H9 (cell line): ENCODE data around the gene CAMTA1. TPM values are rescaled to one million over a fixed set of nuclear protein-coding genes. Genes with fewer than 3 reads are reported as not detected.

Experiments used
- DNase-seq: peaks from one replicate; pipeline ENCODE4 v3.0.0-alpha.2; 2017
- H2AFZ ChIP-seq: one replicate; pipeline ENCODE4 v1.6.1; 2013; ENCODE audit warnings: mild to moderate bottlenecking, low read length, control low read depth, moderate library complexity
- H2AK5ac ChIP-seq: 2 replicates; pipeline ENCODE4 v1.6.1; 2013; ENCODE audit warnings: low read length, control low read depth, mixed read lengths; ENCODE audit not compliant: insufficient read length
- H2BK120ac ChIP-seq: one replicate; pipeline ENCODE4 v1.6.1; 2013; ENCODE audit warnings: low read depth, mild to moderate bottlenecking, low read length, control low read depth, inconsistent platforms; ENCODE audit not compliant: poor library complexity, severe bottlenecking
- H2BK12ac ChIP-seq: 2 replicates; pipeline ENCODE4 v1.6.1; 2013; ENCODE audit warnings: low read length, control low read depth, mixed read lengths, low read depth; ENCODE audit not compliant: insufficient read length
- H2BK15ac ChIP-seq: 2 replicates; pipeline ENCODE4 v1.6.1; 2013; ENCODE audit warnings: low read depth, low read length, control low read depth
- H2BK20ac ChIP-seq: one replicate; pipeline ENCODE4 v1.6.1; 2013; ENCODE audit warnings: low read depth, mild to moderate bottlenecking, low read length, control low read depth, inconsistent platforms; ENCODE audit not compliant: poor library complexity, severe bottlenecking
- H2BK5ac ChIP-seq: 2 replicates; pipeline ENCODE4 v1.6.1; 2013; ENCODE audit warnings: low read length, control low read depth, mixed read lengths; ENCODE audit not compliant: insufficient read length
- H3K14ac ChIP-seq: 2 replicates; pipeline ENCODE4 v1.6.1; 2013; ENCODE audit warnings: low read length, control low read depth; ENCODE audit not compliant: insufficient read depth
- H3K18ac ChIP-seq: 2 replicates; pipeline ENCODE4 v1.6.1; 2013; ENCODE audit warnings: low read depth, mild to moderate bottlenecking, mixed read lengths, low read length, control low read depth; ENCODE audit not compliant: insufficient read length
- H3K23ac ChIP-seq: 2 replicates; pipeline ENCODE4 v1.6.1; 2013; ENCODE audit warnings: low read length, control low read depth, mixed read lengths, low read depth; ENCODE audit not compliant: insufficient read length
- H3K23me2 ChIP-seq: 2 replicates; pipeline ENCODE4 v1.6.1; 2013; ENCODE audit warnings: low read depth, mild to moderate bottlenecking, mixed read lengths, low read length, control low read depth; ENCODE audit not compliant: insufficient read length, poor library complexity, severe bottlenecking
- H3K27ac ChIP-seq: 2 replicates; pipeline ENCODE4 v1.5.1; 2013; ENCODE audit warnings: low read length, control low read depth, mixed read lengths, low read depth; ENCODE audit not compliant: insufficient read length
- H3K27me3 ChIP-seq: 2 replicates; pipeline ENCODE4 v1.6.1; 2013; ENCODE audit warnings: low read length, control low read depth, inconsistent platforms; ENCODE audit not compliant: insufficient read depth
- H3K4ac ChIP-seq: 2 replicates; pipeline ENCODE4 v1.6.1; 2013; ENCODE audit warnings: low read depth, mild to moderate bottlenecking, control low read depth, inconsistent platforms, low read length, moderate library complexity
- H3K4me1 ChIP-seq: 2 replicates; pipeline ENCODE4 v1.6.1; 2013; ENCODE audit warnings: low read length, control low read depth, inconsistent platforms; ENCODE audit not compliant: insufficient read depth
- H3K4me2 ChIP-seq: 2 replicates; pipeline ENCODE4 v1.6.1; 2013; ENCODE audit warnings: low read length, control low read depth, mixed read lengths; ENCODE audit not compliant: insufficient read length, insufficient read depth
- H3K56ac ChIP-seq: 2 replicates; pipeline ENCODE4 v1.6.1; 2013; ENCODE audit warnings: low read depth, mild to moderate bottlenecking, mixed read lengths, low read length, control low read depth; ENCODE audit not compliant: insufficient read length
- H3K79me1 ChIP-seq: 2 replicates; pipeline ENCODE4 v1.6.1; 2013; ENCODE audit warnings: low read depth, mild to moderate bottlenecking, moderate library complexity, low read length, control low read depth, inconsistent platforms; ENCODE audit not compliant: insufficient read depth, poor library complexity, severe bottlenecking
- H3K79me2 ChIP-seq: 2 replicates; pipeline ENCODE4 v1.6.1; 2013; ENCODE audit warnings: low read length, control low read depth, inconsistent platforms; ENCODE audit not compliant: insufficient read depth
- H3K9ac ChIP-seq: 2 replicates; pipeline ENCODE4 v1.6.1; 2013; ENCODE audit warnings: low read length, control low read depth, mixed read lengths; ENCODE audit not compliant: insufficient read length; ENCODE audit errors: extremely low read depth
- H3K9me3 ChIP-seq: one replicate; pipeline ENCODE4 v1.6.1; 2013; ENCODE audit warnings: low read depth, low read length, inconsistent platforms; ENCODE audit not compliant: control insufficient read depth
- H3T11ph ChIP-seq: one replicate; pipeline ENCODE4 v1.6.1; 2013; ENCODE audit warnings: mild to moderate bottlenecking, low read length, control low read depth, inconsistent platforms
- H4K20me1 ChIP-seq: one replicate; pipeline ENCODE4 v1.6.1; 2013; ENCODE audit not compliant: control insufficient read depth, insufficient read length, insufficient read depth
- H4K5ac ChIP-seq: 2 replicates; pipeline ENCODE4 v1.6.1; 2013; ENCODE audit warnings: low read depth, mild to moderate bottlenecking, mixed read lengths, low read length, control low read depth; ENCODE audit not compliant: insufficient read length
- H4K8ac ChIP-seq: replicated peaks from 2 replicates; pipeline ENCODE4 v1.6.1; 2013; ENCODE audit warnings: low read length, control low read depth, mixed read lengths, low read depth; ENCODE audit not compliant: insufficient read length
- H4K91ac ChIP-seq: 2 replicates; pipeline ENCODE4 v1.6.1; 2013; ENCODE audit warnings: low read depth, mild to moderate bottlenecking, moderate library complexity, mixed read lengths, low read length, control low read depth; ENCODE audit not compliant: insufficient read length
- H3K27ac Mint-ChIP-seq, 3 experiments: 2 replicates in 2 of 3; 3 replicates in 1 of 3; pipeline ENCODE4 v1.8.0; 2020 to 2021; ENCODE audit warnings: mixed read lengths in 3 of 3, mild to moderate bottlenecking in 1 of 3, moderate library complexity in 1 of 3
- H3K27me3 Mint-ChIP-seq: 2 replicates; pipeline ENCODE4 v1.8.0; 2021; ENCODE audit warnings: low read depth, mild to moderate bottlenecking, moderate library complexity, mixed read lengths
- H3K36me3 Mint-ChIP-seq, 3 experiments: 2 replicates in 2 of 3; 3 replicates in 1 of 3; pipeline ENCODE4 v1.8.0; 2020 to 2021; ENCODE audit warnings: low read depth in 3 of 3, mixed read lengths in 3 of 3; ENCODE audit not compliant: insufficient read depth in 1 of 3
- H3K4me1 Mint-ChIP-seq, 2 experiments: 2 replicates each; pipeline ENCODE4 v1.8.0; 2020; ENCODE audit warnings: mixed read lengths in 2 of 2
- H3K4me3 Mint-ChIP-seq, 2 experiments: 2 replicates in 1 of 2; 3 replicates in 1 of 2; pipeline ENCODE4 v1.8.0; 2020 to 2021; ENCODE audit warnings: mild to moderate bottlenecking in 2 of 2, mixed read lengths in 2 of 2, moderate library complexity in 1 of 2
- H3K9me3 Mint-ChIP-seq, 2 experiments: 2 replicates in 1 of 2; 3 replicates in 1 of 2; pipeline ENCODE4 v1.8.0; 2020; ENCODE audit warnings: mild to moderate bottlenecking in 2 of 2, mixed read lengths in 2 of 2, moderate library complexity in 1 of 2
- WGBS: extraction: QIAGEN DNeasy Blood & Tissue Kit; methylation state at CpG from one replicate; pipeline ENCODE4 v1.1.7; 2013; ENCODE audit warnings: missing lambda C conversion rate, low lambda C conversion rate, mixed read lengths; ENCODE audit not compliant: insufficient read length; ENCODE audit errors: extremely low coverage; 5-methylcytosine and 5-hydroxymethylcytosine counted together
- total RNA-seq: library from RNA; stranded (reverse); gene quantifications from 2 replicates; pipeline ENCODE4 v1.2.1, GENCODE V29; 2021
- TF ChIP-seq, protein P1 (sequence below): fragments of 200-600 bp; sonication (generic); conservative IDR thresholded peaks from 3 replicates; pipeline ENCODE4 v1.8.0; 2021; ENCODE audit warnings: antibody characterized with exemption, mild to moderate bottlenecking

Gene CAMTA1
- total RNA-seq, 1 experiment from 2014 or later = 115 TPM

DNA sequence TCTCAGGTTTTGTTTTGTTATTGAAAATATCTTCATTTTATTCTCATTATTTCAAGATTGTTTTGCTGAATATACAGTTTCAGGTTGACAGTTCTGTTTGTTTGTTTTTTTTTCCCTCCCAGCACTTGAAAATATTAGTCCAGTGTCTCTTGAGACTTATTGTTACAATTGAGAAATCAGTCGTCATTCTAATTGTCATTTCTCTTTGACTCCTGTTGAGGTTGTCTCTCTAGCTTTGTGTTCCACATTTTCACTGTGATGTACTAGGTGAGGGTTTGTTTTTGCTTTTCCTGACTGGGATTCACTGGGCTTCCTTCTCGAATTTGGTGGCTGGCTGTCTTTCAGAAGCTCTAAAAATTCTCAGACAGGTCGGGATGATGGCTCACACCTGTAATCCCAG lies 542.6 kb downstream of the CAMTA1 start:
- H3K4me2 ChIP-seq = no peak overlapping the region
- no peak overlapping the region for H3K27ac ChIP-seq
- TF ChIP-seq, protein P1, sequence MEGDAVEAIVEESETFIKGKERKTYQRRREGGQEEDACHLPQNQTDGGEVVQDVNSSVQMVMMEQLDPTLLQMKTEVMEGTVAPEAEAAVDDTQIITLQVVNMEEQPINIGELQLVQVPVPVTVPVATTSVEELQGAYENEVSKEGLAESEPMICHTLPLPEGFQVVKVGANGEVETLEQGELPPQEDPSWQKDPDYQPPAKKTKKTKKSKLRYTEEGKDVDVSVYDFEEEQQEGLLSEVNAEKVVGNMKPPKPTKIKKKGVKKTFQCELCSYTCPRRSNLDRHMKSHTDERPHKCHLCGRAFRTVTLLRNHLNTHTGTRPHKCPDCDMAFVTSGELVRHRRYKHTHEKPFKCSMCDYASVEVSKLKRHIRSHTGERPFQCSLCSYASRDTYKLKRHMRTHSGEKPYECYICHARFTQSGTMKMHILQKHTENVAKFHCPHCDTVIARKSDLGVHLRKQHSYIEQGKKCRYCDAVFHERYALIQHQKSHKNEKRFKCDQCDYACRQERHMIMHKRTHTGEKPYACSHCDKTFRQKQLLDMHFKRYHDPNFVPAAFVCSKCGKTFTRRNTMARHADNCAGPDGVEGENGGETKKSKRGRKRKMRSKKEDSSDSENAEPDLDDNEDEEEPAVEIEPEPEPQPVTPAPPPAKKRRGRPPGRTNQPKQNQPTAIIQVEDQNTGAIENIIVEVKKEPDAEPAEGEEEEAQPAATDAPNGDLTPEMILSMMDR = no peak
- WGBS = no CpG with 5 or more reads among the region's 3 CpGs
- H3K18ac ChIP-seq = no peak overlapping the region
- H3K23ac ChIP-seq = no peak overlapping the region
- H2BK120ac ChIP-seq = no peak overlapping the region
- no peak overlapping the region for H2BK5ac ChIP-seq
- H3K27me3 ChIP-seq = no peaks in the 10 kb centered on the region
- H3K56ac ChIP-seq = no peak overlapping the region
- H4K20me1 ChIP-seq = no peaks in the 10 kb centered on the region
- no peak overlapping the region for H4K91ac ChIP-seq
- H3K23me2 ChIP-seq = no peaks in the 10 kb centered on the region
- Mint-ChIP-seq H3K36me3 (peaks cover 7 to 21% (median 9%) of the 10 kb centered on the region in 3 experiments; a peak in 6 of 7 replicates), H3K4me1 (no peaks in the 10 kb centered on the region), H3K27me3 (peaks cover 3% of the 10 kb centered on the region; the same call in 1 of the 2 replicates), H3K4me3 (no peak overlapping the region), H3K27ac (no peak overlapping the region), H3K9me3 (peaks cover 17 to 24% of the 10 kb centered on the region in 2 experiments)
- H3K4ac ChIP-seq = no peak overlapping the region
- no peaks in the 10 kb centered on the region for H3K9me3 ChIP-seq
- no peak overlapping the region for H3K9ac ChIP-seq
- H3K79me1 ChIP-seq = no peaks in the 10 kb centered on the region
- no peaks in the 10 kb centered on the region for H3K79me2 ChIP-seq
- no peak overlapping the region for H4K5ac ChIP-seq
- no peaks in the 10 kb centered on the region for H3K4me1 ChIP-seq
- no peak overlapping the region for H2AK5ac ChIP-seq
- H3T11ph ChIP-seq = no peak overlapping the region
- no peak overlapping the region for H4K8ac ChIP-seq
- H2BK12ac ChIP-seq = no peak overlapping the region
- DNase-seq = peak; percentile 5
- no peak overlapping the region for H2BK20ac ChIP-seq
- H2BK15ac ChIP-seq = no peak overlapping the region
- H2AFZ ChIP-seq = no peak overlapping the region
- no peak overlapping the region for H3K14ac ChIP-seq
